HEK293 (cell line): ENCODE data around the gene MCTP1.

Experiments used
- CTCF ChIA-PET: fragments of 350-600 bp; formaldehyde crosslinking; extraction: SDS; loops from one replicate; lab custom pipeline; 2021; ENCODE audit warnings: antibody characterized with exemption; lab: Yijun Ruan, JAX
- POLR2A ChIA-PET: fragments of 300-600 bp; formaldehyde crosslinking; extraction: SDS; loops from one replicate; lab custom pipeline; 2020; ENCODE audit warnings: antibody characterized with exemption, inconsistent platforms; lab: Yijun Ruan, JAX
- H3K27ac ChIP-seq: fragments of 200-500 bp; sonication (Bioruptor generic); 2 replicates; pipeline ENCODE4 v1.5.1; 2014; ENCODE audit warnings: low read depth, low read length, control low read depth, inconsistent platforms; ENCODE audit errors: extremely low read depth
- H3K36me3 ChIP-seq, 2 experiments: fragments of 200-500 bp in 1 of 2; sonication (Bioruptor generic) in 1 of 2; 1 replicate in 1 of 2; 2 replicates in 1 of 2; pipeline ENCODE4 v1.5.1; 2014 to 2017; ENCODE audit warnings: inconsistent platforms in 2 of 2, low read length in 2 of 2; ENCODE audit not compliant: control insufficient read depth in 2 of 2, insufficient read depth in 1 of 2
- H3K4me1 ChIP-seq: fragments of 200-500 bp; sonication (Bioruptor generic); 2 replicates; pipeline ENCODE4 v1.5.1; 2014; ENCODE audit warnings: mild to moderate bottlenecking, low read length, inconsistent platforms; ENCODE audit not compliant: control insufficient read depth, insufficient read depth
- H3K4me3 ChIP-seq: 2 replicates; pipeline ENCODE4 v1.5.1; 2011; ENCODE audit warnings: low read depth, mild to moderate bottlenecking, control low read depth, low read length, moderate library complexity
- H3K9me3 ChIP-seq: fragments of 200-500 bp; sonication (Bioruptor generic); 2 replicates; pipeline ENCODE4 v1.5.1; 2014; ENCODE audit warnings: low read depth, low read length, inconsistent platforms; ENCODE audit not compliant: control insufficient read depth, insufficient read depth
- CTCF ChIP-seq: fragments of 450-650 bp; formaldehyde crosslinking; IDR thresholded peaks from 2 replicates; pipeline ENCODE4 v1.5.1; 2016; ENCODE audit warnings: missing biosample characterization, missing genetic modification characterization
- ELK4 ChIP-seq: IDR thresholded peaks from 2 replicates; pipeline ENCODE4 v1.6.1; 2011; ENCODE audit warnings: mild to moderate bottlenecking, low read depth, low read length, borderline replicate concordance
- TSHZ1 ChIP-seq: fragments of 450-650 bp; formaldehyde crosslinking; IDR thresholded peaks from 2 replicates; pipeline ENCODE4 v1.5.1; 2016; ENCODE audit warnings: missing biosample characterization, missing genetic modification characterization, borderline replicate concordance
- ZBTB1 ChIP-seq: fragments of 450-650 bp; formaldehyde crosslinking; IDR thresholded peaks from 2 replicates; pipeline ENCODE4 v1.5.1; 2016; ENCODE audit warnings: missing biosample characterization, missing genetic modification characterization
- ZBTB6 ChIP-seq: fragments of 450-650 bp; formaldehyde crosslinking; IDR thresholded peaks from 2 replicates; pipeline ENCODE4 v1.5.1; 2017; ENCODE audit warnings: missing biosample characterization, missing genetic modification characterization
- ZBTB7A ChIP-seq: fragments of 450-650 bp; formaldehyde crosslinking; IDR thresholded peaks from 2 replicates; pipeline ENCODE4 v1.5.1; 2016; ENCODE audit warnings: low read depth, missing biosample characterization, missing genetic modification characterization
- ZNF114 ChIP-seq: fragments of 450-650 bp; formaldehyde crosslinking; IDR thresholded peaks from 2 replicates; pipeline ENCODE4 v1.5.0; 2017; ENCODE audit warnings: missing biosample characterization, missing genetic modification characterization
- ZNF133 ChIP-seq: fragments of 450-650 bp; formaldehyde crosslinking; IDR thresholded peaks from 2 replicates; pipeline ENCODE4 v1.5.1; 2016; ENCODE audit warnings: missing biosample characterization, missing genetic modification characterization
- ZNF169 ChIP-seq: fragments of 450-650 bp; formaldehyde crosslinking; IDR thresholded peaks from 2 replicates; pipeline ENCODE4 v1.5.1; 2016; ENCODE audit warnings: missing biosample characterization, missing genetic modification characterization
- ZNF398 ChIP-seq: fragments of 450-650 bp; formaldehyde crosslinking; IDR thresholded peaks from 2 replicates; pipeline ENCODE4 v1.5.1; 2017; ENCODE audit warnings: missing biosample characterization, missing genetic modification characterization
- ZNF510 ChIP-seq: fragments of 450-650 bp; formaldehyde crosslinking; IDR thresholded peaks from 2 replicates; pipeline ENCODE4 v1.5.1; 2018; ENCODE audit warnings: mild to moderate bottlenecking, missing genetic modification characterization, missing biosample characterization; ENCODE audit not compliant: insufficient replicate concordance
- ZNF677 ChIP-seq: fragments of 450-650 bp; IDR thresholded peaks from 2 replicates; pipeline ENCODE4 v1.5.0; 2018; ENCODE audit warnings: missing biosample characterization, mild to moderate bottlenecking, missing genetic modification characterization, moderate library complexity

MCTP1 gene

GRCh38 chr5:95110118-95110517 is 174.8 kb downstream of the MCTP1 start (continued):
- TF ChIP-seq CTCF (tag by site-specific recombination) = no peak
- no peak for TF ChIP-seq TSHZ1 (tag by site-specific recombination)
- no peak for TF ChIP-seq ZBTB1 (tag by site-specific recombination)
- no peak for TF ChIP-seq ZNF398 (tag by site-specific recombination)
- no peak for TF ChIP-seq ZNF133
- no peak for TF ChIP-seq ZNF677
- TF ChIP-seq ELK4 = no peak

- Histone ChIP-seq H3K27ac (no peak overlapping the region), H3K4me3 (no peak overlapping the region), H3K9me3 (no peaks in the 10 kb centered on the region), H3K36me3 (no peaks in the 10 kb centered on the region), H3K4me1 (no peaks in the 10 kb centered on the region)
- no peak for TF ChIP-seq ZBTB1 (tag by site-specific recombination)
- TF ChIP-seq ZNF677 = no peak
- TF ChIP-seq ZBTB6 = no peak
- no peak for TF ChIP-seq ZNF510
- TF ChIP-seq ZBTB7A (tag by site-specific recombination) = no peak
- TF ChIP-seq ZNF114 = no peak
- ChIA-PET CTCF (no interaction called here), POLR2A (no interaction called here)
These were observed 177.8 kb downstream of the MCTP1 start for GRCh38 chr5:95107138-95107537.

- no peaks in the 10 kb centered on the region for H3K36me3 ChIP-seq
- H3K4me3 ChIP-seq = no peak overlapping the region
- ChIA-PET CTCF (no interaction called here), POLR2A (no interaction called here)
- no peaks in the 10 kb centered on the region for H3K9me3 ChIP-seq
- H3K27ac ChIP-seq = no peak overlapping the region
- no peak for TF ChIP-seq ZNF169
- no peaks in the 10 kb centered on the region for H3K4me1 ChIP-seq
These were observed 179.3 kb downstream of the MCTP1 start for GRCh38 chr5:95105638-95106037.
